Stomach (tissue), 4 donors: ENCODE measurements around the gene RAB6A.

ENCODE experiments used
- CTCF ChIP-seq, 7 experiments: fragments of 450-650 bp in 4 of 7; fragments of 200-600 bp in 3 of 7; sonication (generic) in 3 of 7; IDR thresholded peaks; one replicate each; pipeline ENCODE4 v1.5.1; 2016 to 2019; ENCODE audit warnings: antibody characterized with exemption in 7 of 7, control low read depth in 2 of 7, mild to moderate bottlenecking in 1 of 7
- EP300 ChIP-seq: sonication (generic); formaldehyde crosslinking; IDR thresholded peaks from one replicate; pipeline ENCODE4 v1.6.1; 2017; ENCODE audit warnings: antibody characterized with exemption
- POLR2A ChIP-seq, 4 donors: fragments of 450-650 bp; IDR thresholded peaks; one replicate each; pipeline ENCODE4 v1.6.1; 2016; ENCODE audit warnings: antibody characterized with exemption in 4 of 4, control low read depth in 2 of 4, mild to moderate bottlenecking in 1 of 4, moderate library complexity in 1 of 4

- no peak for TF ChIP-seq CTCF (IDR thresholded peaks at IDR 0.05)
- no peak for TF ChIP-seq POLR2A (IDR thresholded peaks at IDR 0.05)
- TF ChIP-seq EP300 = no peak
These were observed 5.2 kb downstream of the RAB6A start for GRCh38 chr11:73755670-73756069.
